ENCODE data around the gene GTF2H1.

GTF2H1 gene

GRCh38 chr11:18282626-18283025 is 39.7 kb upstream of the GTF2H1 start:
- Histone ChIP-seq H3K4me3 (ENCODE audit: low read depth, low read length, poor library complexity, severe bottlenecking) (no peak overlapping the region), H3K4me1 (ENCODE audit: insufficient read depth, low read length, severe bottlenecking) (no peaks in the 10 kb centered on the region), H4K20me1 (ENCODE audit: insufficient read depth, low read length) (no peaks in the 10 kb centered on the region), H2AFZ (ENCODE audit: low read length) (no peak overlapping the region), H3K36me3 (ENCODE audit: insufficient read depth, low read length) (peaks cover 92% of the 10 kb centered on the region), H3K9me2 (ENCODE audit: low read depth, low read length) (no peaks in the 10 kb centered on the region), H3F3A (ENCODE audit: insufficient read depth, low read length) (no peaks in the 10 kb centered on the region), H3K79me2 (ENCODE audit: insufficient read depth, low read length) (no peaks in the 10 kb centered on the region), H3K27me3 (ENCODE audit: insufficient read depth, low read length) (no peaks in the 10 kb centered on the region), H3K4me2 (ENCODE audit: low read length) (no peak overlapping the region), H3K9ac (ENCODE audit: low read length) (no peak overlapping the region), H3K27ac (ENCODE audit: low read depth, low read length, poor library complexity, severe bottlenecking) (no peak overlapping the region), H3K9me3 (ENCODE audit: low read length) (no peaks in the 10 kb centered on the region)
- TF ChIP-seq EZH2 (IDR thresholded peaks at IDR 0.05; ENCODE audit: borderline replicate concordance, low read length) (no peak), CTCF (IDR thresholded peaks at IDR 0.05; ENCODE audit: low read length) (no peak)

- Histone ChIP-seq H3K9me3 (ENCODE audit: low read length) (no peaks in the 10 kb centered on the region), H3K27me3 (ENCODE audit: insufficient read depth, low read length) (no peaks in the 10 kb centered on the region), H3K9ac (ENCODE audit: low read length) (no peak overlapping the region), H3K4me3 (ENCODE audit: low read depth, low read length, poor library complexity, severe bottlenecking) (no peak overlapping the region), H2AFZ (ENCODE audit: low read length) (no peak overlapping the region), H3K36me3 (ENCODE audit: insufficient read depth, low read length) (peaks cover 94% of the 10 kb centered on the region), H3K27ac (ENCODE audit: low read depth, low read length, poor library complexity, severe bottlenecking) (no peak overlapping the region), H3F3A (ENCODE audit: insufficient read depth, low read length) (no peaks in the 10 kb centered on the region), H3K79me2 (ENCODE audit: insufficient read depth, low read length) (no peaks in the 10 kb centered on the region), H3K4me1 (ENCODE audit: insufficient read depth, low read length, severe bottlenecking) (no peaks in the 10 kb centered on the region), H4K20me1 (ENCODE audit: insufficient read depth, low read length) (no peaks in the 10 kb centered on the region), H3K9me2 (ENCODE audit: low read depth, low read length) (no peaks in the 10 kb centered on the region), H3K4me2 (ENCODE audit: low read length) (no peak overlapping the region)
- no peak for TF ChIP-seq EZH2 (IDR thresholded peaks at IDR 0.05; ENCODE audit: borderline replicate concordance, low read length)
- no peak for TF ChIP-seq CTCF (IDR thresholded peaks at IDR 0.05; ENCODE audit: low read length)
These were observed 36.5 kb upstream of the GTF2H1 start for GRCh38 chr11:18285841-18286240.

GRCh38 chr11:18288911-18289310 is 33.5 kb upstream of the GTF2H1 start:
- TF ChIP-seq EZH2 (IDR thresholded peaks at IDR 0.05; ENCODE audit: borderline replicate concordance, low read length) (no peak), CTCF (IDR thresholded peaks at IDR 0.05; ENCODE audit: low read length) (no peak)
- Histone ChIP-seq H3K79me2 (ENCODE audit: insufficient read depth, low read length) (no peaks in the 10 kb centered on the region), H3K36me3 (ENCODE audit: insufficient read depth, low read length) (peaks cover 96% of the 10 kb centered on the region)

More at GRCh38 chr11:18288911-18289310, 33.5 kb upstream of the GTF2H1 start:
- no peak overlapping the region for H3K9ac ChIP-seq (ENCODE audit: low read length)
- H3K4me2 ChIP-seq (ENCODE audit: low read length) = no peak overlapping the region
- no peaks in the 10 kb centered on the region for H3K27me3 ChIP-seq (ENCODE audit: insufficient read depth, low read length)
- H3K9me3 ChIP-seq (ENCODE audit: low read length) = no peaks in the 10 kb centered on the region
- no peak overlapping the region for H2AFZ ChIP-seq (ENCODE audit: low read length)
- no peak overlapping the region for H3K27ac ChIP-seq (ENCODE audit: low read depth, low read length, poor library complexity, severe bottlenecking)
- no peaks in the 10 kb centered on the region for H3K9me2 ChIP-seq (ENCODE audit: low read depth, low read length)
- no peaks in the 10 kb centered on the region for H3F3A ChIP-seq (ENCODE audit: insufficient read depth, low read length)
- H3K4me3 ChIP-seq (ENCODE audit: low read depth, low read length, poor library complexity, severe bottlenecking) = no peak overlapping the region
- H4K20me1 ChIP-seq (ENCODE audit: insufficient read depth, low read length) = no peaks in the 10 kb centered on the region
- H3K4me1 ChIP-seq (ENCODE audit: insufficient read depth, low read length, severe bottlenecking) = no peaks in the 10 kb centered on the region
